DMS114 treated with DMSO at 0.1 percent for 48 hours (cell line): ENCODE measurements around the gene LHFPL6.

Experiments
- DNase-seq: peaks from one replicate; lab custom pipeline; 2025; ENCODE audit not compliant: unreplicated experiment; lab: John Stamatoyannopoulos, UW

Gene LHFPL6

DNA sequence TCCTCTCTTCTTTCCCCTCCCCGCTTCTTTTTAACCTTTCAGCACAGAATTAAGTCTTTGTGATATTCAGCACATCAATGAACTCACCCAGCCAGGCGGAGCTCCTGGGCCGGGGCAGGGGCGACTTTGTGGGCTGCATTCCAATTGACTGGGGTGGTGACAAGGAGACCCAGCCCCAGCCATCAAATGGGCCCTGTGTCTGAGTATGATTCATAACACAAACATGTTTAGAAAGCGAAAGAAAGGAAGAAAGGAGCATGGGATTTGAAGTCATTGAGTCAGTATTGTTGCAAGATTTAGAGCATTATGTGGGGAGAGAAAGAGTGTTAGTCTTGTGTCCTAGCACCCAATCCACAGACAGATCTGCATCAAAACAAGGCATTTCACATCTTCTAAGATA, 185.3 kb downstream of the LHFPL6 start:
- DNase-seq = no peak

DNA sequence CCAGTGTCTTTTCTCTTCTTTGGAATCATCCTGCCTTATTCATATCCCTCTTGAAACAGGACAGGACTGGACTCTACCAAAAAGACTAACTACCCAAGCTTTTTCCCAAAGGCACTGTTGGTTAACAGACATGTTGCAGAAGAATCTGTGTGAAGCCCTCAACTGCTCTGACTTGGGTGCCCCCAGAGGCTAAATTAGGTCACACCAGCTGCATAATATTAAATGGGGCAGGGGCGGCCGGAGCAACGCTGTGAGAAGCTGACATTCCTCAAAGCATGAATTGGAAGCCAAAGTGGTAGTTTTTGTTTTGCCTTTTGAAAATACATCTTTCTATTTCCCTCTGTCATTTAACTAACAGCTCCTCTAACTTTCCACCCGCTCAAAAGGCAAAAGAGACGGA, 185.9 kb downstream of the LHFPL6 start:
- DNase-seq = no peak

- DNase-seq = no peak
Measured at GRCh38 chr13:39415008-39415802, 187.8 kb downstream of the LHFPL6 start.

GRCh38 chr13:39414339-39414738, 188.7 kb downstream of the LHFPL6 start:
- no peak for DNase-seq

- no peak for DNase-seq
Measured at GRCh38 chr13:39411511-39411910, 191.5 kb downstream of the LHFPL6 start.

DNA sequence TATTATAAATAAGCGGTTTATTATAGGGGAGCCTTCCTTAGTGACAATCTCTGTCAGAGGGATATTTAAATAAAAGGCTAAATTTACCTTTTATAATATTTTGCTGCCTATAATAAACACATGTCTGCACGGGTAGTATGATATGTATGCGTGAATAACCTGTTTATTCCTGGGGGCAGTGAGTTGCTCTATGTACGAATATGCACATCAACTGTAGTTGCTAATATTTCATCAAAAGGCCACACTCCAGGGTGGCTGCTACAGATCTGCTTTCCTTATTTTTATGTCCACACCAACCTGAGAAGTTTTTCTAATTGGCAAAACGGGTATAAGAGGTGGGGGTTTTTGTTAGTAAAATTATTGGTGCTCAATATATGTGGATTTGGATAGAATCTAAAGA, 192.0 kb downstream of the LHFPL6 start:
- no peak for DNase-seq

DNA sequence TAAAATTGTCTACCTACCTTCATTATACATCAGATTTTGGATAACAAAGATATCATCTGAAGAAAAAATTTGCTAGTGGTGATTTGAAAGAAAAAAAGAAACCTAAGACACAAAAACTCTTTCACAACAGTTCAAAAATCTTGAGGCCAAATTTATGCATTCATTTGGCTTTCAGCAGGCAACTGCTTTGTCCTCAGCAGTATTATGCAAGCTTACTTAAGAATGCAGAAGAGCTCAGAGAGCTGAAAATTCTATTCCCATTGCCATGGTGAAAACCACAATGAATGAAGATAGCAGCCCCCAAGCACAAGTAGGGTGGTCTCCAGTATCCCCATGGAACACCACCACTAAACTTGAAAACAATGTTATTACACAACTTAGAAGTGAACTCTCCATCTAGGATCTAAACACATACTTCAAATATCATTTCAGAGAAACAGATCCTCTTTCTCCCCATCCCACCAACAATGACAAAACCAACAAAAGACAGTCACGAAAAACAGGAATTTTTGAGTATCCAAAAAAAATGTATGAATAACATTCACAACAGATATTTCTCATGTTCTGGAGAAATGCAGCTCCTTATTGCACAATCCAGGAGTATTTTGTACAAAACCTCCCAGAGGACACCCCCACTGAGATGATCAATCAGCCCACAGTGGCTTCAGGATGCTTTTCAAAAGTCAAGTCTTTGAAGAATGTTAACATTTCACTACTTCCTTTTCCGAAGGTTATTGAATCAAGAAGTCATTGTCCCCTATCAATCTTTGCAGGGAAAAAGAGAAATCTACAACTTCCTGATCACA, 192.7 kb downstream of the LHFPL6 start:
- no peak for DNase-seq

GRCh38 chr13:39408512-39408911, 194.5 kb downstream of the LHFPL6 start:
- no peak for DNase-seq

- DNase-seq = no peak
Measured at GRCh38 chr13:39407786-39408185, 195.2 kb downstream of the LHFPL6 start.

DNA sequence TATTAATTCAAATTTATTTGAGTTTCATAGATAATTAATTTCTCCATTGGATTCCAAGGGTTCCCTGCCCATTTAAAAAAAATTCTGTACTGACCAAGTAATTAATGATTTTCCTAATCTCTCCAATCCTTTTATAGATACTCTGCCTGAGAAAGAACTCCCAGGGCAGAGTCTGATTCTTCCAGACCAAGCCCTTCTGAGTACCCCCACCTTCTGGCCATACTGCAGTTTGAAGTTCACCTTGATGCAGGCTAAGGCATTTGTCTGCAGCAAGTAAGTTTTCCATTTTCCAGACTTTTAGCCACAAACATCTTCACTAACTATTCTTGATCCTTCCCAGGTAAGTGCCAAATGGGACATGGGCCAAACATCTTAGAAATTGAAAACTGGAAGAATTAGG, 195.9 kb downstream of the LHFPL6 start:
- DNase-seq = no peak

- DNase-seq = no peak
Measured at GRCh38 chr13:39406688-39407087, 196.3 kb downstream of the LHFPL6 start.

DNA sequence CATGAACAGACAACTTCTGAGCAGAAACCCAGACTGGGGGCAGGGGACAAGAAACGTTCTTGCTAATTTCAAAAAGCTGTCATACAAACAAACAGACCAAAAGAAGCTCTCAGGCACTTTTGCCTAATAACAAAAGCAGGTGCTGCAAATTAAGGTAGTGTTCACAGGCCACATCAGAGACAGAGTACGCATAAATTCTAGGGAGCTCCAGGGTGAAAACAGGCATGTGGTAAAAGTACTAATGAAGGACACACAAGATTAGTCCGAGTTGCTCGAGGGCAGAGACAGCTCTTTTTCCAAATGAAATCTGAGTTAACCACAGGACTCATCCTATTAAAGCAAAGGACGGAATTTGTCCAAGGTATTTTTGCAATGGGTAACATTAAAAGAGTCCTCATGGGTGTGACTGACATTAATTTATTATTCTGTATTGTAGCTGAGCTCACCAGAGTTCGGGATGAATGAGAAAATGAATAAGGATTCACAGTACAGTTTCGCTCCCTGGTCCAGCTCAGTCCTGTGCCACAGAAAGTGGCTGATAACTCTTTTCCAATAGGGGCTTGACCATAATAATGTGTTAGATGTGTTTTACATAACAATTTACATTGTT, 197.3 kb downstream of the LHFPL6 start:
- no peak for DNase-seq

- DNase-seq = no peak
Measured at GRCh38 chr13:39405107-39405506, 197.9 kb downstream of the LHFPL6 start.

DNA sequence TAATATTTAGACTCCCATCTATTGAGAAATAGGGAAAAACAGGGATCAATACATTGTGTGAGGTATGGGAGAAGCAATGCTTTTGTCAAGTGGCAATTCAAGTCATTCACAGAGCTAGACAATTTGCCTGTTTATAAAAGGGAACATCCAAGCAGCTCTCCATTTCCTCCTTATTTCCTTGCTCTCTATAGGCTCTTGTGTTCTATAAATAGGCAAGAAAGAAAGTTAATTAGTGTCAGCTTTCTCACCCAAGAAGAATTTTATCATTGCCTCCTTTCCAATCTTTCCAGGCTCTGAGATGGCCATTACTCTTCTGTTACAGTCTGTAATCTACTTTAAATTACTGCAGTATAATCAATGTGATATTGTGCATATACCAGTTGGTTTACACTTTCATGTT, 199.9 kb downstream of the LHFPL6 start:
- no peak for DNase-seq

DNA sequence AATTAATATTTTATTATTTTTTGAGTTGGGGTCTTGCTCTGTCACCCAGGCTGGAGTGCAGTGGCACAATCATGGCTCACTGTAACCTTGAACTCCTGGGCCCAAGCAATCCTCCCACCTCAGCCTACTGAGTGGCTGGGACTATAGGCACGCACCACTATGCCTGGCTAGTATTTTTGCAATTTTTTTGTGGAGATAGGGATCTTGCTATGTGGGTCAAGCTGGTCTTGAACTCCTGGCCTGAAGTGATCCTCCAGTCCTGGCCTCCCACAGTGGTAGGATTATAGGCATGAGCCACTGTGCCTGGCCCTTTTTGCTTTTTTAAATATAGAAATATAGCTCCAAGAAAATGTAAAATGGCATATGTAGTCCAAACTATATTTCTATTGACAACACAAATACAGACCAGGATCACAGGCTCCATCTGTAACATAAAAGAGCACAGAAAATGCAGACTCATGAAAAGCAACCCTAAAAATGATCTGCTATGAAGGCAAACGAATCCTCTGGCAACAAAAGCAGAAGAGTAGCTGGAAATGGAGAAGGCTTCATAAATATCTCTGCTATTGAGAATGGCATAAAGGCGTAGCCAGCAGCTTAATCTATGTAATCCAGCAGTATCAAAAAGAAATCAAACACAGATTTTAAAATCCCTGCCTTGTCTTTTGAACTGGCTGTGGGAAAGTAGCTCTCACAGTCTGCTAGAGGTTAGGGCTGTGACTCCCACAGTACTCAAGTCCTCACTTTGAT, 200.6 kb downstream of the LHFPL6 start:
- no peak for DNase-seq

- no peak for DNase-seq
Measured at GRCh38 chr13:39401756-39402155, 201.2 kb downstream of the LHFPL6 start.

DNA sequence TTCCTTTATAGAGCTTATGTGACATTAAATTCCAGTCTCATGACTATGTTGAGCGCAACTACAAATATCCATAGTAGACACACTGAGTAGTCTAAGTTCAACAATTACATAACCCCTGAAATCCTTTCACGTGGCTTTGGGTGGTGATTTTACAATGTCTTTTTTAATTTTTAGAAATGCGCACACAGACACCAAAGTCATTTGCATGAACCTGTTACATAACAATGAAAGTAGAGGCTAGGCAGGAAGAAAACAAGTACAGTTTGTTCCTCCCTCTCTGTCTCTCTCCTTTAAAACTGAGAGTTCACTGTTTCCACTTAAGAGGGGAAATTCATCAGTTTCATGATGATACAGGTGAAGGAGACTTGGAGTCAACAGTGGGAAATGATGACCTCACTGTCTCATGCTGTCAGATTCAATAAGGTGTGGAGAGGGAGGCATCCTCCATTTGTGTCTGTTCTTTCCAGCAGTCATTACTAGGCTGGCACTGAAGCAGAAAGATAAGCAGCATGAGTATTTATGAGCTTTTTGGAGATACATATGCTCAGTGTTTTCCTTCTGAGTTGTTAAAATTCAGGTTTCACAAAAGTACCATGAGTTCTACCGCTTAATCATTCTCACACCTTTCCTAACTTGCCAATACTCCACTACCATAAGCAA, 201.8 kb downstream of the LHFPL6 start:
- no peak for DNase-seq

- DNase-seq = no peak
Measured at GRCh38 chr13:39399102-39399501, 203.9 kb downstream of the LHFPL6 start.

GRCh38 chr13:39397896-39398265, 205.1 kb downstream of the LHFPL6 start:
- no peak for DNase-seq

DNA sequence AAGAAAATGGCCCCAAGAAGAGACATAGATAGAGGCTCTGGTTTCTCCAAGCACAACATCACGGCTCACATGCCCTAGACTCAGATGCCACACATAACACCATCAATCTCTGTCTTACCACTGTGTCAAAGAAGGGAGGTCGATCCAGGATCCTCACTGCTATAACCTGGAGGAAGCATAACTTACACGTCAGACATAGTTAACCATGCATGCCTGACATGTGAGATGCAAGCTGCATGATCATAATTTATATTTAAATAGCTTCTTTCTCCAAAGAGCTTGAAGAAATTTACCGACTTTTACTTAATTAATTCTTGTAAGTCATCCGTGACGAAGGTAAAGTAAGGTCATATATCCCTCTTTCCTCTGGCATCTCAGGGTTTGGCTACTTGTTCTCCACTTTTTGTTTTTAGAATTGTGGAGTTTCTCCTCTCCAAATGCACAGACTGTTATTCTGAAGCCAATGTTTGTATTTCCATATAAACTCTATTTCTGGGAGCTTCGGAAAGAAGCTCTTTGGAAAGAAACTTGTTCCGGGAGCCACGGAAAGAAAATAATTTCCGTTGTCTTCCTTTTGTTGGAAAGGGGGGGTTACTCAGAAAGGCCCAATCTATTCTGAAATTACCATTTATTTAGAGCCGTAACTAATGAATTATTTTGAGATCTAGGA, 205.6 kb downstream of the LHFPL6 start:
- DNase-seq = no peak
